HepG2 (cell line): ENCODE data around the gene ZC3H12A. TPM values are rescaled to one million over a fixed set of nuclear protein-coding genes. Genes with fewer than 3 reads are reported as not detected.
A peak's percentile ranks its signal among the peaks of the same experiment; 100 is the strongest.

Experiments used
- AFF4 ChIP-seq: sonication (generic); formaldehyde crosslinking; IDR thresholded peaks from 2 replicates; pipeline ENCODE4 v1.4.0; 2020; ENCODE audit warnings: missing genetic modification reagents
- CCDC6 ChIP-seq: sonication (generic); formaldehyde crosslinking; IDR thresholded peaks from 2 replicates; pipeline ENCODE4 v1.8.1; 2022; ENCODE audit warnings: mild to moderate bottlenecking, missing genetic modification reagents, moderate library complexity
- DRAP1 ChIP-seq: IDR thresholded peaks from 2 replicates; pipeline ENCODE4 v1.6.1; 2016; ENCODE audit warnings: missing genetic modification reagents, missing compliant biosample characterization
- FOSL1 ChIP-seq: sonication (generic); formaldehyde crosslinking; IDR thresholded peaks from 2 replicates; pipeline ENCODE4 v1.9.0; 2021; ENCODE audit warnings: missing genetic modification reagents, borderline replicate concordance
- MTF2 ChIP-seq: sonication (generic); formaldehyde crosslinking; IDR thresholded peaks from 2 replicates; pipeline ENCODE4 v1.5.0; 2020; ENCODE audit warnings: missing genetic modification reagents, borderline replicate concordance
- NONO ChIP-seq, 2 experiments: fragments of 450-650 bp in 1 of 2; sonication (generic) in 1 of 2; formaldehyde crosslinking in 1 of 2; IDR thresholded peaks in 1 of 2; conservative IDR thresholded peaks in 1 of 2; 2 replicates each; pipeline versions ENCODE4 v1.6.1 to v1.8.0; 2017 to 2022; ENCODE audit warnings: mild to moderate bottlenecking in 1 of 2, missing genetic modification reagents in 1 of 2, moderate library complexity in 1 of 2
- RBM39 ChIP-seq: fragments of 200-400 bp; formaldehyde crosslinking; IDR thresholded peaks from one replicate; pipeline ENCODE4 v1.6.1; 2018; ENCODE audit warnings: antibody characterized with exemption, mild to moderate bottlenecking, low read depth, low read length; ENCODE audit not compliant: poor library complexity, severe bottlenecking
- RFX5 ChIP-seq: IDR thresholded peaks from 2 replicates; pipeline ENCODE4 v1.6.1; 2011; ENCODE audit warnings: low read depth, low read length, improper control_type of control experiment
- SMAD1 ChIP-seq: sonication (generic); formaldehyde crosslinking; IDR thresholded peaks from 2 replicates; pipeline ENCODE4 v1.4.0; 2020; ENCODE audit warnings: missing genetic modification reagents, low read depth, mild to moderate bottlenecking, borderline replicate concordance
- YY1 ChIP-seq: IDR thresholded peaks from 2 replicates; pipeline ENCODE4 v1.6.1; 2011; ENCODE audit warnings: low read length, low read depth, moderate library complexity, mild to moderate bottlenecking; ENCODE audit not compliant: insufficient read depth, insufficient replicate concordance
- ZBTB38 ChIP-seq: sonication (generic); formaldehyde crosslinking; IDR thresholded peaks from 2 replicates; pipeline ENCODE4 v1.5.1; 2020; ENCODE audit warnings: mild to moderate bottlenecking, missing genetic modification reagents
- ZBTB43 ChIP-seq: sonication (generic); formaldehyde crosslinking; conservative IDR thresholded peaks from 2 replicates; pipeline ENCODE4 v1.4.0; 2020; ENCODE audit warnings: missing genetic modification reagents
- ZNF264 ChIP-seq: sonication (generic); formaldehyde crosslinking; IDR thresholded peaks from 2 replicates; pipeline ENCODE4 v1.4.0; 2020; ENCODE audit warnings: missing genetic modification reagents
- ZNF343 ChIP-seq: sonication (generic); formaldehyde crosslinking; IDR thresholded peaks from 2 replicates; pipeline ENCODE4 v1.4.0; 2020; ENCODE audit warnings: mild to moderate bottlenecking, missing genetic modification reagents
- ZNF543 ChIP-seq: sonication (generic); formaldehyde crosslinking; IDR thresholded peaks from 2 replicates; pipeline ENCODE4 v1.4.0; 2020; ENCODE audit warnings: mild to moderate bottlenecking, missing genetic modification reagents
- ZNF546 ChIP-seq: sonication (generic); formaldehyde crosslinking; conservative IDR thresholded peaks from 2 replicates; pipeline ENCODE4 v1.8.1; 2023; ENCODE audit warnings: mild to moderate bottlenecking, missing genetic modification reagents
- ZNF687 ChIP-seq: sonication (generic); formaldehyde crosslinking; IDR thresholded peaks from 2 replicates; pipeline ENCODE4 v1.5.1; 2020; ENCODE audit warnings: mild to moderate bottlenecking, missing genetic modification reagents, moderate library complexity
- ZNF772 ChIP-seq: sonication (generic); formaldehyde crosslinking; IDR thresholded peaks from 2 replicates; pipeline ENCODE4 v1.5.0; 2020; ENCODE audit warnings: mild to moderate bottlenecking, missing genetic modification reagents
- polyA plus RNA-seq, 8 experiments: library from polyadenylated mRNA; depleted of rRNA in 3 of 8; stranded (reverse) in 7 of 8; unstranded in 1 of 8; fragments of >200 nt; fragmentation: Illumina TruSeq in 4 of 8; extraction: Trizol in 4 of 8; gene quantifications; 2 replicates each; pipeline versions ENCODE4 v1.2.1 to v1.2.3, GENCODE V29; 2011 to 2016; ENCODE audit warnings: low read depth in 4 of 8, missing spikeins in 1 of 8, mixed read lengths in 1 of 8; ENCODE audit not compliant: insufficient read depth in 1 of 8
- total RNA-seq, 5 experiments: library from RNA; depleted of rRNA; stranded (reverse); fragments of >200 nt; fragmentation: Illumina TruSeq; extraction: Trizol; gene quantifications; 2 replicates each; pipeline ENCODE4 v1.2.3, GENCODE V29; 2016; ENCODE audit warnings: low read depth in 1 of 5

Gene ZC3H12A
- total and polyA plus RNA-seq, 2 of the 13 experiments (the other 11 are each of a cell fraction or from before 2014, with no cell fraction given): 6.8 to 13.3 TPM

- TF ChIP-seq YY1: peak; percentile 93
- TF ChIP-seq AFF4 (CRISPR knock-in tag): no peak
- no peak for TF ChIP-seq NONO (IDR thresholded peaks at IDR 0.05)
- peak; percentile 71 for TF ChIP-seq NONO (CRISPR knock-in tag; conservative IDR thresholded peaks at IDR 0.05)
- peak; percentile 63; the same call in 1 of the 2 replicates for TF ChIP-seq ZNF343 (CRISPR knock-in tag)
- TF ChIP-seq ZNF543: 0 out of 2 replicates have a peak, but pooled peaks have one; percentile 48
- TF ChIP-seq MTF2 (CRISPR knock-in tag): no peak
- TF ChIP-seq ZNF264 (CRISPR knock-in tag): peak; percentile 82
- TF ChIP-seq RBM39: peak; percentile 33
- peak; percentile 98 for TF ChIP-seq ZNF687 (CRISPR knock-in tag)
- TF ChIP-seq ZNF546 (CRISPR knock-in tag): peak; percentile 84; the same call in 1 of the 2 replicates
- TF ChIP-seq ZBTB43 (CRISPR knock-in tag): peak; percentile 69; the same call in 1 of the 2 replicates
- 0 out of 2 replicates have a peak, but pooled peaks have one; percentile 77 for TF ChIP-seq SMAD1
- TF ChIP-seq ZNF772 (CRISPR knock-in tag): peak; percentile 46; the same call in 1 of the 2 replicates
- TF ChIP-seq RFX5: no peak
- peak; percentile 60; the same call in 1 of the 2 replicates for TF ChIP-seq ZBTB38 (CRISPR knock-in tag)
- peak; percentile 86 for TF ChIP-seq CCDC6 (CRISPR knock-in tag)
- TF ChIP-seq FOSL1 (CRISPR knock-in tag): peak; percentile 56; the same call in 1 of the 2 replicates
- peak; percentile 45; the same call in 1 of the 2 replicates for TF ChIP-seq DRAP1
These were observed 40.2 kb downstream of the ZC3H12A start, which contains the start of gene MEAF6 (continued) for GRCh38 chr1:37514350-37515184.
